ENCODE measurements around the gene RNF5.

- TF ChIP-seq NFIC (IDR thresholded peaks at IDR 0.05; ENCODE audit: low read depth, low read length) = no peak
- no peak for TF ChIP-seq GABPA (IDR thresholded peaks at IDR 0.05; ENCODE audit: low read depth)
- TF ChIP-seq POLR2A (IDR thresholded peaks at IDR 0.05; ENCODE audit: low read depth, low read length) = no peak
- no peak for TF ChIP-seq EP300 (IDR thresholded peaks at IDR 0.05; ENCODE audit: borderline replicate concordance in 1 of 2, control insufficient read depth in 1 of 2, low read depth in 2 of 2, low read length in 2 of 2)
- no peak for TF ChIP-seq CTCF (IDR thresholded peaks at IDR 0.05 in 2 of 3, conservative IDR thresholded peaks at IDR 0.05 in 1 of 3; ENCODE audit: control insufficient read depth in 2 of 3, extremely low read depth in 1 of 3, insufficient read depth in 1 of 3, low read depth in 3 of 3, low read length in 3 of 3)
- no peak for TF ChIP-seq TBL1XR1 (IDR thresholded peaks at IDR 0.05; ENCODE audit: low read depth, low read length)
- TF ChIP-seq POLR2AphosphoS5 (IDR thresholded peaks at IDR 0.05; ENCODE audit: low read length) = no peak
- TF ChIP-seq ZNF384 (IDR thresholded peaks at IDR 0.05; ENCODE audit: borderline replicate concordance, low read depth, low read length) = no peak
- no peak for TF ChIP-seq EED (IDR thresholded peaks at IDR 0.05; ENCODE audit: low read depth)
- TF ChIP-seq POLR2AphosphoS2 (IDR thresholded peaks at IDR 0.05; ENCODE audit: low read depth, low read length) = no peak
- no peak for TF ChIP-seq CHD2 (IDR thresholded peaks at IDR 0.05; ENCODE audit: borderline replicate concordance, low read depth, low read length)
These were observed 11.0 kb downstream of the RNF5 start for GRCh38 chr6:32189069-32189741.

All from GM12878 (cell line).